Heart left ventricle (tissue), 16 donors: ENCODE data around the gene EML6. TPM values are rescaled to one million over a fixed set of nuclear protein-coding genes. Genes with fewer than 3 reads are reported as not detected.

Source experiments
- ATAC-seq, 4 donors: fragments of 200-7000 bp; cut with Tn5 transposase; one replicate each; pipeline ENCODE4 v1.9.1; 2020 to 2022; ENCODE audit warnings: moderate library complexity in 4 of 4, mild to moderate bottlenecking in 3 of 4, moderate number of reproducible peaks in 1 of 4
- DNase-seq, 5 donors: peaks; one replicate each; pipeline ENCODE4 v3.0.0-alpha.2; 2020
- H3K27ac ChIP-seq, 12 donors: fragments of 200-600 bp; sonication (generic) in 4 of 12; one replicate each; pipeline versions ENCODE4 v1.5.0 to v1.8.0; 2016 to 2022; ENCODE audit warnings: mild to moderate bottlenecking in 2 of 12
- H3K27me3 ChIP-seq, 9 donors: fragments of 200-600 bp; sonication (generic) in 2 of 9; one replicate each; pipeline versions ENCODE4 v1.5.1 to v1.8.0; 2016 to 2022; ENCODE audit warnings: mild to moderate bottlenecking in 3 of 9
- H3K36me3 ChIP-seq, 9 donors: fragments of 200-600 bp; sonication (generic) in 2 of 9; one replicate each; pipeline versions ENCODE4 v1.5.0 to v1.8.0; 2018 to 2022; ENCODE audit warnings: mild to moderate bottlenecking in 2 of 9
- H3K4me1 ChIP-seq, 12 donors: fragments of 200-600 bp; sonication (generic) in 4 of 12; one replicate each; pipeline versions ENCODE4 v1.5.0 to v1.8.0; 2016 to 2022; ENCODE audit warnings: mild to moderate bottlenecking in 3 of 12
- H3K4me3 ChIP-seq, 12 donors: fragments of 200-600 bp; sonication (generic) in 4 of 12; one replicate each; pipeline versions ENCODE4 v1.5.0 to v1.8.0; 2017 to 2022; ENCODE audit warnings: mild to moderate bottlenecking in 9 of 12, moderate library complexity in 4 of 12
- H3K9me3 ChIP-seq, 12 donors: fragments of 200-600 bp; sonication (generic) in 4 of 12; one replicate each; pipeline versions ENCODE4 v1.5.0 to v1.8.0; 2016 to 2022; ENCODE audit warnings: mild to moderate bottlenecking in 1 of 12
- CTCF ChIP-seq, 12 donors: fragments of 200-600 bp; sonication (generic) in 4 of 12; IDR thresholded peaks; one replicate each; pipeline versions ENCODE4 v1.5.0 to v1.8.0; 2018 to 2022; ENCODE audit warnings: antibody characterized with exemption in 12 of 12, mild to moderate bottlenecking in 5 of 12
- POLR2A ChIP-seq, 2 donors: fragments of 450-650 bp; IDR thresholded peaks; one replicate each; pipeline ENCODE4 v1.6.1; 2017; ENCODE audit warnings: antibody characterized with exemption in 2 of 2, mild to moderate bottlenecking in 2 of 2, moderate library complexity in 2 of 2
- WGBS, 4 donors: extraction: QIAGEN DNeasy Blood & Tissue Kit in 2 of 4; methylation state at CpG; one replicate each; pipeline versions ENCODE4 v1.1.5 to v1.1.7; 2013 to 2018; 5-methylcytosine and 5-hydroxymethylcytosine counted together
- intact Hi-C, 10 donors: fragments of 100-400 bp; cut with DNase I; formaldehyde crosslinking; loops; one replicate each; pipeline versions ENCODE4 v1.11.1 to v1.14.2; 2022
- polyA plus RNA-seq, 2 donors: library from polyadenylated mRNA; stranded (reverse); fragments of 200-250 nt; gene quantifications; one replicate each; pipeline ENCODE4 v1.2.3, GENCODE V29; 2013
- total RNA-seq, 9 donors: library from RNA; depleted of rRNA in 2 of 9; stranded (reverse); fragments of >200 nt in 2 of 9; fragmentation: NEBNext Ultra II Directional in 3 of 9; extraction: Animal tissue kit (Norgen Biotek cat#: 25700) in 3 of 9; gene quantifications; one replicate each; pipeline versions ENCODE4 v1.1.0 to v1.2.4, GENCODE V29; 2016 to 2023
- donor health status: ischemic (EF 13 %, LVEDD 7.1; RV severe dilation, severe dysfunction).
- donor health status: healthy with polysubstance abuse.
- donor health status: DM: no; HTN: yes; CAD: no.
- donor health status: DM: no; HTN: no; CAD: no.
- donor health status: ischemic (EF 25% LVEDD 6.9; RV normal size, moderate dysfunction).
- donor health status: ischemic (EF 25% LVEDD 5.7; RV mildly dilated, moderate dysfunction).
- donor health status: healthy.
- donor health status: DM: yes; HTN: yes; CAD: no.
- donor health status: ischemic (EF 35%, LVEDD 5.7; RV mildly dilated, moderate dysfunction).
- donor health status: nonischemic (EF 11% LVEDD 7.7; RV severe dilation, severe dysfunction).
- donor health status: DM: yes; HTN: yes; CAD: no.
- donor health status: PGD.
- donor health status: ischemic (EF 29% LVEDD 5.4; RV normal size, mild dysfunction).
- donor health status: nonischemic (EF 23%, LVEDD 6.1; RV moderate dilation, normal function).

EML6 gene
- total and polyA plus RNA-seq, 11 donors = 0.08 to 1.2 (median 0.58) TPM

GRCh38 chr2:55018619-55019018, 295.2 kb downstream of the EML6 start:
- no peak for DNase-seq
- H3K27me3 ChIP-seq = no peaks in the 10 kb centered on the region
- peak overlapping the region in 1 of 12 donors; percentile 57 for H3K27ac ChIP-seq
- peaks cover 0 to 23% (median 0%) of the 10 kb centered on the region in 12 donors for H3K9me3 ChIP-seq
- H3K4me3 ChIP-seq = no peak overlapping the region
- H3K4me1 ChIP-seq = peaks cover 0 to 84% (median 14%) of the 10 kb centered on the region in 12 donors
- no peak for TF ChIP-seq CTCF (IDR thresholded peaks at IDR 0.05)
- no peak for TF ChIP-seq POLR2A (IDR thresholded peaks at IDR 0.05)
- 93 to 96% (median 93%) methylated on average over 1 of the region's 1 CpG for WGBS, 4 donors
- no peak for ATAC-seq
- intact Hi-C loops = loop anchor here in 5 of 10 donors (5.0 to 10.0 kb wide), 4 partner anchors 34 to 364 kb away; partner anchors contain the start of genes EML6 (in 1 of the 5) and RTN4 (in 1 of the 5)
- H3K36me3 ChIP-seq = peaks cover 0 to 4% (median 0%) of the 10 kb centered on the region in 9 donors

- DNase-seq (no peak), ATAC-seq (peak in 1 of 4 donors; percentile 24)
- peaks cover 0 to 4% (median 0%) of the 10 kb centered on the region in 9 donors for H3K36me3 ChIP-seq
- H3K27ac ChIP-seq = peak overlapping the region in 1 of 12 donors; percentile 57
- no peak overlapping the region for H3K4me3 ChIP-seq
- peaks cover 0 to 23% (median 0%) of the 10 kb centered on the region in 12 donors for H3K9me3 ChIP-seq
- TF ChIP-seq POLR2A (IDR thresholded peaks at IDR 0.05) = no peak
- TF ChIP-seq CTCF (IDR thresholded peaks at IDR 0.05) = no peak
- intact Hi-C loops = loop anchor here in 5 of 10 donors (5.0 to 10.0 kb wide), 4 partner anchors 33 to 365 kb away; partner anchors contain the start of genes EML6 (in 1 of the 5) and RTN4 (in 1 of the 5)
- H3K4me1 ChIP-seq = peaks cover 0 to 83% (median 9%) of the 10 kb centered on the region in 12 donors
- WGBS, 4 donors = 75 to 87% (median 78%) methylated on average over 5 of the region's 5 CpGs
- no peaks in the 10 kb centered on the region for H3K27me3 ChIP-seq
Observed at GRCh38 chr2:55019526-55020258, 296.2 kb downstream of the EML6 start.
